Umbilical cord (tissue), 2 donors: ENCODE results near the gene NAA38. TPM values are rescaled to one million over a fixed set of nuclear protein-coding genes. Genes with fewer than 3 reads are reported as not detected.

Source experiments
- DNase-seq: peaks from one replicate; pipeline ENCODE4 v3.0.0-alpha.2; 2015; ENCODE audit warnings: low spot score
- total RNA-seq: library from RNA; depleted of rRNA; stranded (reverse); fragments of >200 nt; gene quantifications from one replicate; pipeline ENCODE4 v1.2.3, GENCODE V29; 2014; ENCODE audit warnings: low replicate concordance; ENCODE audit not compliant: insufficient read depth

Gene NAA38, protein sequence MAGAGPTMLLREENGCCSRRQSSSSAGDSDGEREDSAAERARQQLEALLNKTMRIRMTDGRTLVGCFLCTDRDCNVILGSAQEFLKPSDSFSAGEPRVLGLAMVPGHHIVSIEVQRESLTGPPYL
- 55.9 TPM for total RNA-seq

GRCh38 chr17:7856811-7857712 lies at the start of gene NAA38:
Gene NAA38, minus strand, starts transcription at chr17:7857559. Its CDS starts 96 bp downstream, at chr17:7857463.
- DNase-seq = peak; percentile 100

GRCh38 chr17:7903154-7904103 lies 46.1 kb upstream of the NAA38 start:
- no peak for DNase-seq

- peak; percentile 84 for DNase-seq
Measured at GRCh38 chr17:7897773-7898172, 40.4 kb upstream of the NAA38 start.

DNA sequence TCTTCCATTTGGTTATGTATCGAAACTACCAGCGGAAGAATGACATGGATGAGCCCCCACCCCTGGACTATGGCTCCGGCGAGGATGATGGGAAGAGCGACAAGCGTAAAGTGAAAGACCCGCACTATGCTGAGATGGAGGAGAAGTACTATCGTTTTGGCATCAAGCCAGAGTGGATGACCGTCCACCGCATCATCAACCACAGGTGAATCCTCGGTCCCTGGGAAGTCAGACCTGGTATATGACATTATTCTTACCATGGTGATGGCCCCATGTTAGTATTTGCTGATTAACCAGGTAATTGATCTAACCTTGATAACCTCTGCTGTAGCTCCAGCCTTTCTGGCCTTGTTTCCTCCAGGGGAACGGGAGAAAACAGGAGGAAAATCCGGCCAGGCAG lies 39.7 kb upstream of the NAA38 start:
- no peak for DNase-seq

DNA sequence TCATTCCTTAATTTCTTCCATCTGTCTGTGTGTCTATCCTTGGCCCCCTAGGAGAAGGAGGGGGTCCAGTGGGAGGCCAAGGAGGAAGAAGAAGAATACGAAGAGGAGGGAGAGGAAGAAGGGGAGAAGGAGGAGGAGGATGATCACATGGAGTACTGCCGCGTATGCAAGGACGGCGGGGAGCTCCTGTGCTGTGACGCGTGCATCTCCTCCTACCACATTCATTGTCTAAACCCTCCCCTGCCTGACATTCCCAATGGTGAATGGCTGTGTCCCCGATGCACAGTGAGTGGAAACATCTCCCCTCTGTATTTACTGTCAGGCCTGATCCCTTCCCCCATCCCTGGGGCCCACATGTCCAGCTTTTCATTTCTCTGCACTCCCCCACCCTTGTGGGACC lies 37.5 kb upstream of the NAA38 start:
- no peak for DNase-seq

GRCh38 chr17:7894226-7894625 lies 36.9 kb upstream of the NAA38 start:
- DNase-seq = no peak

DNA sequence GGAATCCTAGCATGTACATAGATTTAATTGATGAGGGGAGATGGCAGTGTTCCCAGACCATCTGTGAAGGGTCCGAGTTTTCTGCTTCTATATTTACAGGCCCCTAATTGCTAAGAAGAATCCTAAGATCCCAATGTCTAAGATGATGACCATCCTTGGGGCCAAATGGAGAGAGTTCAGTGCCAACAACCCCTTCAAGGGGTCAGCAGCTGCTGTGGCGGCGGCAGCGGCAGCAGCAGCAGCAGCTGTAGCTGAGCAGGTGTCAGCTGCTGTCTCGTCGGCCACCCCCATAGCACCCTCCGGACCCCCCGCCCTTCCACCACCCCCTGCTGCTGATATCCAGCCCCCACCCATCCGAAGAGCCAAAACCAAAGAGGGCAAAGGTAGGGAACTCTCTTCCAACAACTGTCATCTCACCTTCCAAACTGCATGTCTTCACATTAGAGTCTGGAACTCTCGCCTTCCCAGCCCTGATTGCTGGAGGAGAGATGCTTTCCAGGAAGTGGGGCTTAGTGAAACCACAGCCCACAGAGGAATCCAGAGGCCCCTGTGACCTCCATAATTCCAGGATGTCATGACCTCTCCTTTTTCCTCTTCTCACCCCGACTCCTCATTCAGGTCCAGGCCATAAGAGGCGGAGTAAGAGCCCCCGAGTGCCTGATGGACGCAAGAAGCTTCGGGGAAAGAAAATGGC lies 36.0 kb upstream of the NAA38 start:
- DNase-seq = no peak

DNA sequence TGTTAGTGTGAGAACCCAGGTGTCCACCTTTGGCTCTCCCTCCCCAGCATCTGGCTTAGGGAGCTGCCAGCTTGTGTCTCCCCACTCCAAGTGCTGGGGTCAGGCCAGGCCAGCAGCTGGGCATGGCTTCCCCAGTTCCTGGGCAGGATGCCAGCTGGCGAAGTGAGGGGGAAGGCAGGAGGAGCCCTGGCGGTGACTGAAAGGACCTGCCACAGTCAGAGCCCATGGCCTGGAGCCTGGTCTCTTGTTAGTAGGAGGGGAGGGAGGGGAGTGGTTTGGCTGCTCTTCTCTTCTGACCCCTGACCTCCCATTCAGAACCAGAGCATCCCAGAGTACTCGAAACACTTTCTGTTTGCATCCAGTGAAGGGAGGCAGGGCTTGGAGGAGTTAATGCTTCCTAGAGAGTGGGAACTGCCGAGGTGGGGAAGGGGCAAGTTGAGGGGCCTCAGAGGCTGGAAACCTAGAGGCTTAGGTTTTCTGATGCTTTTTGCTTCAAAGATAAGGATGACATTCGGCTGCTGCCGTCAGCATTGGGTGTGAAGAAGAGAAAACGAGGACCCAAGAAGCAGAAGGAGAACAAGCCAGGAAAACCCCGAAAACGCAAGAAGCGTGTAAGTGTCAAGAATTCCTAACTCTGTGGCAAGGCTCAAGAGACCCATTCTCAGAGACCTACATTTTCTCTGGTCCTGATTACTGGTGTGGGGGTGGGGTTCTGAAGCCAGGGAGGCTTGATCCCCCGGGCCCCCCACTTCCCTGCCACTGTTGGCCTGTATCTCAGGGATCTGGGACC lies 32.0 kb upstream of the NAA38 start:
- DNase-seq = peak; percentile 94

GRCh38 chr17:7888184-7888920 lies 31.0 kb upstream of the NAA38 start, which contains the start of gene CHD3:
Gene CHD3, plus strand, starts transcription at chr17:7888789. Its CDS starts 212 bp downstream, at chr17:7889001.
- DNase-seq = peak; percentile 85

- peak; percentile 98 for DNase-seq
Measured at GRCh38 chr17:7887482-7888183, 30.3 kb upstream of the NAA38 start.

GRCh38 chr17:7887038-7887481 lies 29.7 kb upstream of the NAA38 start:
- DNase-seq = no peak

- peak; percentile 60 for DNase-seq
Measured at GRCh38 chr17:7886227-7887037, 29.1 kb upstream of the NAA38 start.

GRCh38 chr17:7885367-7886226 lies 28.2 kb upstream of the NAA38 start:
- peak; percentile 49 for DNase-seq

DNA sequence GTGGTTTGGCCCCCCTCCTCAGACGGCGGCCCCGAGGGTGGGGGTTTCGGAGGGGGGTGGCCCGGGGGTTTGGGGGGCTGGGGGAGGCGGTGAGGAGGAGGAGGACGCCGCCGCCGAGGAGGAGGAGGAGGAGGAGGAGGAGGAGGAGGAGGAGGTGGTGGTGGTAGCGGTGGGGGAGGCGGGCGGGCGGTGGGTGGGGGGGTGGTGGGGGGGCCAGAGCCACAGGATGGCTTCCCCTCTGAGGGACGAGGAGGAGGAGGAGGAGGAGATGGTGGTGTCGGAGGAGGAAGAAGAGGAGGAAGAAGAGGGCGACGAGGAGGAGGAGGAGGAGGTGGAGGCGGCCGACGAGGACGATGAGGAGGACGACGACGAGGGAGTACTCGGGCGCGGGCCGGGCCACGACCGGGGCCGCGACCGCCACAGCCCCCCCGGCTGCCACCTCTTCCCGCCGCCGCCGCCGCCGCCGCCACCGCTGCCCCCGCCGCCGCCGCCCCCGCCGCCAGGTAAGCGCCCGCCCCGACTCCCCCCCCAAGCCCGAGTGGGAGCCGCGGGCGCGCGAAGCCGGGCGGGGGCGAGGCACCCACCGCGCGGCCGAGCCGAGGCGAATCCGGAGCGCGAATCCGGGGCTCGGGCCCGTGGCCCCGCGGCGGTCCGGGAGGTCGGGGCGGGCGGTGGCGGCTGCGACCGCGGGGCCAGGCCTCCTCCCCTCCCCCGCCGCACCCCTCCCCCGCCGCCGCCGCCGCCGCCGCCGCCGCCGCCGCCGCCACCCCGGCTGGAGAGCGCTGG lies 27.4 kb upstream of the NAA38 start:
- DNase-seq = peak; percentile 25

GRCh38 chr17:7883781-7884386 lies 26.5 kb upstream of the NAA38 start:
- DNase-seq = peak; percentile 72

DNA sequence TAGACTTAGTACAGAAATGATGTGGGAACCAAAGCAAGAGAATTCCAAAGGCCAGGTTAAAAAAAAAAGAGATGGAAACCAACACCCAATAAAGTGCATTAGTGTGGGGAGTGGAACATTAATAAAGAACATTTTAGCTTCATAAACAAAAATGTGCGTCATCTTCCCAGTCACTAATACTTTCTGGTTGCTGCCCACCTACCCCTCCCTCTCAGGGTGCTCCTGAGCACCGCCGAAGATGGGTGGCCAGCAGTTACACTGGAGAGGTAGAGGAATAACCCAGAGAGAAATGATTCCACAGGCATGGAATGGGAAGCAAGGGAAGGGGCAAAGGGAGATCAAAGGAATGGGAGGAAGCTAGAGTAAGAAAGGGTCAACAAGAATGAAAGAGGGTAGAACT lies 25.3 kb upstream of the NAA38 start:
- DNase-seq = no peak
